ENCODE measurements around the gene IL7R. TPM values are rescaled to one million over a fixed set of nuclear protein-coding genes. Genes with fewer than 3 reads are reported as not detected.

IL7R gene
- total and polyA plus RNA-seq, 2 donors (not counting 3 experiments of a cell fraction or from before 2014, with no cell fraction given): 1.0 to 1.2 TPM

GRCh38 chr5:35860686-35861085 is 4.0 kb downstream of the IL7R start:
- intact Hi-C loops (cut with micrococcal nuclease) (no loop called here), dilution Hi-C loops (cut with MboI; ENCODE audit: extremely low pct_ligation_motif_present, low sequenced_read_pairs) (no loop called here)
- no peak overlapping the region for H3K9ac ChIP-seq (replicated peaks; ENCODE audit: extremely low read depth, insufficient read depth, low read length)
- BruUV-seq (replicated peaks): no TSS peak
- no peak overlapping the region for H3K27ac ChIP-seq (ENCODE audit: insufficient read depth, low read depth, low read length)
- no peak for DNase-seq (ENCODE audit: low read depth, low spot score)
- CTCF ChIA-PET: interaction anchor here (4.3 kb wide), 1 partner anchor 83 kb away, joined by 16 read pairs; no protein-coding TSS in a partner anchor
- peaks cover 26% of the 10 kb centered on the region for H3K4me1 ChIP-seq (ENCODE audit: control insufficient read depth, extremely low read depth, insufficient read depth, low read length)
- H3K9me1 ChIP-seq (replicated peaks; ENCODE audit: control insufficient read depth, extremely low read depth, insufficient read depth, low read length): no peaks in the 10 kb centered on the region
- POLR2A ChIA-PET: no interaction called here
- H3K4me2 ChIP-seq (ENCODE audit: insufficient read depth, low read length): no peak overlapping the region
- no peak for FAIRE-seq
- H3K27me3 ChIP-seq (ENCODE audit: control insufficient read depth in 2 of 2, insufficient read depth in 2 of 2, low read length in 2 of 2): no peaks in the 10 kb centered on the region
- H4K20me1 ChIP-seq (replicated peaks; ENCODE audit: control insufficient read depth, extremely low read depth, insufficient read depth, low read length): no peaks in the 10 kb centered on the region
- H3K79me2 ChIP-seq (ENCODE audit: control insufficient read depth, insufficient read depth, low read length): no peaks in the 10 kb centered on the region
- no peak overlapping the region for H3K4me3 ChIP-seq (replicated peaks in 1 of 3; ENCODE audit: insufficient read depth in 1 of 3, low read depth in 1 of 3, low read length in 3 of 3)
- no peaks in the 10 kb centered on the region for H3K9me3 ChIP-seq (replicated peaks; ENCODE audit: control insufficient read depth, insufficient read depth, low read length)
- no peak overlapping the region for H2AFZ ChIP-seq (ENCODE audit: low read depth, low read length)
- no peaks in the 10 kb centered on the region for H3K36me3 ChIP-seq (ENCODE audit: control insufficient read depth in 2 of 2, extremely low read depth in 1 of 2, insufficient read depth in 2 of 2, low read length in 2 of 2)
- TF ChIP-seq JUN (IDR thresholded peaks at IDR 0.05; ENCODE audit: borderline replicate concordance, insufficient read depth, insufficient read length, low read depth): no peak
- TF ChIP-seq FOS (IDR thresholded peaks at IDR 0.05; ENCODE audit: borderline replicate concordance, insufficient read depth, low read length): no peak
- TF ChIP-seq POLR2A (IDR thresholded peaks at IDR 0.05; ENCODE audit: low read depth, low read length): no peak
- TF ChIP-seq POLR2AphosphoS5 (IDR thresholded peaks at IDR 0.05; ENCODE audit: insufficient read depth, low read depth, low read length): no peak
- TF ChIP-seq GATA2 (IDR thresholded peaks at IDR 0.05; ENCODE audit: insufficient read depth, insufficient read length, low read depth, low read length): no peak
- no peak for TF ChIP-seq EZH2 (IDR thresholded peaks at IDR 0.05; ENCODE audit: borderline replicate concordance, low read depth, low read length, severe bottlenecking)
- TF ChIP-seq, protein P1, sequence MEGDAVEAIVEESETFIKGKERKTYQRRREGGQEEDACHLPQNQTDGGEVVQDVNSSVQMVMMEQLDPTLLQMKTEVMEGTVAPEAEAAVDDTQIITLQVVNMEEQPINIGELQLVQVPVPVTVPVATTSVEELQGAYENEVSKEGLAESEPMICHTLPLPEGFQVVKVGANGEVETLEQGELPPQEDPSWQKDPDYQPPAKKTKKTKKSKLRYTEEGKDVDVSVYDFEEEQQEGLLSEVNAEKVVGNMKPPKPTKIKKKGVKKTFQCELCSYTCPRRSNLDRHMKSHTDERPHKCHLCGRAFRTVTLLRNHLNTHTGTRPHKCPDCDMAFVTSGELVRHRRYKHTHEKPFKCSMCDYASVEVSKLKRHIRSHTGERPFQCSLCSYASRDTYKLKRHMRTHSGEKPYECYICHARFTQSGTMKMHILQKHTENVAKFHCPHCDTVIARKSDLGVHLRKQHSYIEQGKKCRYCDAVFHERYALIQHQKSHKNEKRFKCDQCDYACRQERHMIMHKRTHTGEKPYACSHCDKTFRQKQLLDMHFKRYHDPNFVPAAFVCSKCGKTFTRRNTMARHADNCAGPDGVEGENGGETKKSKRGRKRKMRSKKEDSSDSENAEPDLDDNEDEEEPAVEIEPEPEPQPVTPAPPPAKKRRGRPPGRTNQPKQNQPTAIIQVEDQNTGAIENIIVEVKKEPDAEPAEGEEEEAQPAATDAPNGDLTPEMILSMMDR (IDR thresholded peaks at IDR 0.05; ENCODE audit: extremely low read depth in 1 of 2, insufficient read depth in 1 of 2, low read depth in 1 of 2, low read length in 2 of 2): no peak
- no peak for TF ChIP-seq MYC (IDR thresholded peaks at IDR 0.05; ENCODE audit: low read depth, low read length)
- TF ChIP-seq, protein P2, sequence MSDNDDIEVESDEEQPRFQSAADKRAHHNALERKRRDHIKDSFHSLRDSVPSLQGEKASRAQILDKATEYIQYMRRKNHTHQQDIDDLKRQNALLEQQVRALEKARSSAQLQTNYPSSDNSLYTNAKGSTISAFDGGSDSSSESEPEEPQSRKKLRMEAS (IDR thresholded peaks at IDR 0.05; ENCODE audit: insufficient read depth, insufficient read length): no peak

Measured in endothelial cell of umbilical vein (primary cell).